Mesenchymal stem cell (in vitro differentiated cells and primary cell): ENCODE data around the gene ADK.
"Not testable (repeated sequence)": the region's sequence is repeated elsewhere in the genome, so short reads cannot be mapped to it uniquely, and the experiment has no call there.

Source experiments
- DNase-seq: peaks from one replicate; pipeline ENCODE4 v3.0.0-alpha.2; 2013
- H2AFZ ChIP-seq: one replicate; pipeline ENCODE4 v1.6.1; 2013; ENCODE audit warnings: low read depth, mild to moderate bottlenecking, control low read depth, inconsistent platforms, low read length, moderate library complexity
- H2AK5ac ChIP-seq: 2 replicates; pipeline ENCODE4 v1.6.1; 2013; ENCODE audit warnings: low read length, moderate library complexity, mild to moderate bottlenecking, inconsistent platforms; ENCODE audit not compliant: severe bottlenecking
- H2BK120ac ChIP-seq: one replicate; pipeline ENCODE4 v1.6.1; 2013; ENCODE audit warnings: low read depth, mild to moderate bottlenecking, inconsistent platforms, low read length, moderate library complexity
- H2BK12ac ChIP-seq, 2 experiments: one replicate each; pipeline ENCODE4 v1.6.1; 2013; ENCODE audit warnings: inconsistent platforms in 2 of 2, low read length in 2 of 2, mild to moderate bottlenecking in 2 of 2, moderate library complexity in 2 of 2, control low read depth in 1 of 2
- H2BK15ac ChIP-seq: one replicate; pipeline ENCODE4 v1.6.1; 2013; ENCODE audit warnings: mild to moderate bottlenecking, low read depth, inconsistent platforms; ENCODE audit not compliant: poor library complexity, severe bottlenecking
- H2BK5ac ChIP-seq: 2 replicates; pipeline ENCODE4 v1.6.1; 2013; ENCODE audit warnings: low read depth, mild to moderate bottlenecking, low read length, control low read depth, inconsistent platforms; ENCODE audit not compliant: poor library complexity, severe bottlenecking
- H3K14ac ChIP-seq, 2 experiments: one replicate each; pipeline ENCODE4 v1.6.1; 2013; ENCODE audit warnings: inconsistent platforms in 2 of 2, low read length in 2 of 2, control low read depth in 1 of 2, mild to moderate bottlenecking in 1 of 2, moderate library complexity in 1 of 2
- H3K18ac ChIP-seq, 2 experiments: one replicate each; pipeline ENCODE4 v1.6.1; 2013; ENCODE audit warnings: inconsistent platforms in 2 of 2, low read length in 2 of 2, control low read depth in 1 of 2, low read depth in 1 of 2, mild to moderate bottlenecking in 1 of 2
- H3K23ac ChIP-seq, 2 experiments: one replicate each; pipeline ENCODE4 v1.6.1; 2013; ENCODE audit warnings: inconsistent platforms in 2 of 2, low read length in 2 of 2, mild to moderate bottlenecking in 2 of 2, moderate library complexity in 2 of 2, control low read depth in 1 of 2
- H3K27ac ChIP-seq: 2 replicates; pipeline ENCODE4 v1.5.1; 2013; ENCODE audit warnings: mild to moderate bottlenecking, moderate library complexity, low read length, control low read depth, inconsistent platforms; ENCODE audit not compliant: poor library complexity, severe bottlenecking
- H3K27me3 ChIP-seq, 2 experiments: 2 replicates each; pipeline versions ENCODE4 v1.6.1 to v1.7.0; 2013; ENCODE audit warnings: low read length in 2 of 2, mild to moderate bottlenecking in 2 of 2, moderate library complexity in 2 of 2, control low read depth in 1 of 2, inconsistent platforms in 1 of 2; ENCODE audit not compliant: control insufficient read depth in 1 of 2, insufficient read depth in 1 of 2
- H3K36me3 ChIP-seq, 2 experiments: 2 replicates each; pipeline versions ENCODE4 v1.6.1 to v1.7.0; 2013; ENCODE audit warnings: low read length in 2 of 2, control low read depth in 1 of 2, inconsistent platforms in 1 of 2, low read depth in 1 of 2, mild to moderate bottlenecking in 1 of 2; ENCODE audit not compliant: insufficient read depth in 2 of 2, control insufficient read depth in 1 of 2
- H3K4ac ChIP-seq, 2 experiments: one replicate each; pipeline ENCODE4 v1.6.1; 2013; ENCODE audit warnings: inconsistent platforms in 2 of 2, low read length in 2 of 2, mild to moderate bottlenecking in 2 of 2, moderate library complexity in 2 of 2, control low read depth in 1 of 2, low read depth in 1 of 2
- H3K4me1 ChIP-seq: 2 replicates; pipeline ENCODE4 v1.6.1; 2013; ENCODE audit warnings: low read depth, low read length, control low read depth; ENCODE audit not compliant: control insufficient read depth, insufficient read depth
- H3K4me2 ChIP-seq: 2 replicates; pipeline ENCODE4 v1.6.1; 2013; ENCODE audit warnings: low read length, mild to moderate bottlenecking, inconsistent platforms; ENCODE audit not compliant: poor library complexity, severe bottlenecking
- H3K4me3 ChIP-seq, 2 experiments: 2 replicates each; pipeline versions ENCODE4 v1.5.1 to v1.7.0; 2013; ENCODE audit warnings: low read length in 2 of 2, mild to moderate bottlenecking in 2 of 2, control low read depth in 1 of 2, low read depth in 1 of 2; ENCODE audit not compliant: insufficient read depth in 1 of 2
- H3K79me1 ChIP-seq: replicated peaks from 2 replicates; pipeline ENCODE4 v1.6.1; 2013; ENCODE audit warnings: mild to moderate bottlenecking, control low read depth, low read length, inconsistent platforms; ENCODE audit not compliant: poor library complexity, severe bottlenecking
- H3K9ac ChIP-seq: 2 replicates; pipeline ENCODE4 v1.7.0; 2013; ENCODE audit warnings: mild to moderate bottlenecking, low read length, moderate library complexity
- H3K9me3 ChIP-seq: 2 replicates; pipeline ENCODE4 v1.7.0; 2013; ENCODE audit warnings: mild to moderate bottlenecking, low read length; ENCODE audit not compliant: control insufficient read depth
- H4K8ac ChIP-seq: one replicate; pipeline ENCODE4 v1.6.1; 2013; ENCODE audit warnings: inconsistent platforms, mild to moderate bottlenecking, low read length, moderate library complexity
- H4K91ac ChIP-seq: one replicate; pipeline ENCODE4 v1.6.1; 2013; ENCODE audit warnings: mild to moderate bottlenecking, low read length, inconsistent platforms
- WGBS: methylation state at CpG from one replicate; pipeline ENCODE4 v1.1.7; 2013; ENCODE audit warnings: mixed read lengths; 5-methylcytosine and 5-hydroxymethylcytosine counted together

Gene ADK

GRCh38 chr10:74297389-74298080 is 146.5 kb downstream of the ADK start:
- no peak overlapping the region for H2AK5ac ChIP-seq
- H3K79me1 ChIP-seq = peaks cover 10% of the 10 kb centered on the region
- H3K36me3 ChIP-seq = no peaks in the 10 kb centered on the region
- 92% methylated on average over 2 of the region's 2 CpGs for WGBS
- no peak overlapping the region for H3K27ac ChIP-seq
- H3K23ac ChIP-seq = no peak overlapping the region
- H2BK12ac ChIP-seq = no peak overlapping the region
- H3K4ac ChIP-seq = no peak overlapping the region
- H4K8ac ChIP-seq = no peak overlapping the region
- no peak overlapping the region for H2BK15ac ChIP-seq
- H2BK120ac ChIP-seq = no peak overlapping the region
- H3K4me3 ChIP-seq = no peak overlapping the region
- no peak overlapping the region for H2BK5ac ChIP-seq
- no peak overlapping the region for H2AFZ ChIP-seq
- no peak overlapping the region for H3K4me2 ChIP-seq
- DNase-seq = no peak
- H3K27me3 ChIP-seq = no peaks in the 10 kb centered on the region
- H3K9me3 ChIP-seq = no peaks in the 10 kb centered on the region
- no peak overlapping the region for H3K14ac ChIP-seq
- H3K4me1 ChIP-seq = peaks cover 1% of the 10 kb centered on the region
- no peak overlapping the region for H3K9ac ChIP-seq
- no peak overlapping the region for H3K18ac ChIP-seq
- no peak overlapping the region for H4K91ac ChIP-seq

GRCh38 chr10:74300074-74300621 is 149.1 kb downstream of the ADK start:
- H3K4me3 ChIP-seq, H3K9me3 ChIP-seq, H3K23ac ChIP-seq, H3K36me3 ChIP-seq, H3K27ac ChIP-seq, H3K27me3 ChIP-seq, H2BK5ac ChIP-seq, H2AFZ ChIP-seq, H2AK5ac ChIP-seq, H2BK120ac ChIP-seq, H4K8ac ChIP-seq, H2BK15ac ChIP-seq, H2BK12ac ChIP-seq, H3K79me1 ChIP-seq, H4K91ac ChIP-seq, H3K14ac ChIP-seq, H3K4me1 ChIP-seq, H3K4me2 ChIP-seq, H3K4ac ChIP-seq, DNase-seq, H3K9ac ChIP-seq: not testable (repeated sequence)
- peak overlapping the region in 1 of 2 experiments; percentile 57 for H3K18ac ChIP-seq
- 97% methylated on average over 2 of the region's 2 CpGs for WGBS

GRCh38 chr10:74300666-74301065 is 149.6 kb downstream of the ADK start:
- Histone ChIP-seq H3K14ac (no peak overlapping the region), H3K79me1 (peaks cover 11% of the 10 kb centered on the region), H3K18ac (no peak overlapping the region), H3K4me1 (no peaks in the 10 kb centered on the region), H2BK120ac (no peak overlapping the region), H2BK15ac (no peak overlapping the region), H3K36me3 (no peaks in the 10 kb centered on the region), H2BK5ac (no peak overlapping the region), H2BK12ac (no peak overlapping the region), H3K27me3 (no peaks in the 10 kb centered on the region), H4K91ac (no peak overlapping the region), H3K27ac (no peak overlapping the region), H3K4me2 (no peak overlapping the region), H4K8ac (no peak overlapping the region), H3K9ac (no peak overlapping the region), H3K9me3 (no peaks in the 10 kb centered on the region), H2AFZ (no peak overlapping the region), H3K23ac (no peak overlapping the region), H3K4me3 (no peak overlapping the region), H3K4ac (no peak overlapping the region), H2AK5ac (no peak overlapping the region)
- no CpG with 5 or more reads among the region's 1 CpG for WGBS
- DNase-seq = no peak

GRCh38 chr10:74305730-74306129 is 154.7 kb downstream of the ADK start:
- Histone ChIP-seq H2AK5ac (no peak overlapping the region), H3K4me1 (no peaks in the 10 kb centered on the region), H3K36me3 (no peaks in the 10 kb centered on the region), H3K4me3 (no peak overlapping the region), H2BK120ac (no peak overlapping the region), H3K4ac (no peak overlapping the region), H3K79me1 (peaks cover 12% of the 10 kb centered on the region), H3K18ac (no peak overlapping the region), H3K4me2 (no peak overlapping the region), H3K9me3 (no peaks in the 10 kb centered on the region), H4K91ac (no peak overlapping the region), H3K14ac (no peak overlapping the region), H3K23ac (no peak overlapping the region), H3K27me3 (no peaks in the 10 kb centered on the region), H3K9ac (no peak overlapping the region), H3K27ac (no peak overlapping the region), H2BK5ac (no peak overlapping the region), H2BK12ac (no peak overlapping the region), H2BK15ac (no peak overlapping the region), H4K8ac (no peak overlapping the region), H2AFZ (no peak overlapping the region)
- 96% methylated on average over 2 of the region's 3 CpGs for WGBS
- no peak for DNase-seq
